ENCODE results near the gene TLL1. TPM values are rescaled to one million over a fixed set of nuclear protein-coding genes. Genes with fewer than 3 reads are reported as not detected.

Gene TLL1
- total and polyA plus RNA-seq, 2 experiments from 2014 or later = 0.18 to 2.4 TPM

DNA sequence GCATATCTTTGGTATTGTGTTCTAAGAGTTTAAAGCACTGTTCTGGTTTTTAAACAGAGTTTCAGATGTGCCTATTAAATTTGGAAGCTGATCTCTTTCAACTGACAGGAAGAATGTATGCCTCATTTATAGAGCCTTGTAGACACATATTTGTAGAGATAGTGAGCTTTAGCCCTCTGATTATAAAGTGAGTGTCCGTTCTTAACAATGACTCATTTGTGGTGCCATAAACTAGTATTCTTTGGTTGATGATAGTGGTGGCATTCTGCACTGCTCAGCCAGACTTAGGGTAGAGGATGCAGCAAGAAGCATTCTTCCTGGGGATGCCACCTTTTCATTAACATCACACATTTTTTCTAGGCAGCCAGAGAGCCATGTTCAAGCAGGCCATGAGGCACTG lies 121.7 kb downstream of the TLL1 start:
- no peaks in the 10 kb centered on the region for H3K4me1 Mint-ChIP-seq
- no peaks in the 10 kb centered on the region for H4K20me1 ChIP-seq (replicated peaks; ENCODE audit: insufficient read depth)
- H3K9me3 Mint-ChIP-seq = no peaks in the 10 kb centered on the region; the same call in 2 of the 3 replicates
- H3K79me2 ChIP-seq (replicated peaks; ENCODE audit: insufficient read depth) = no peaks in the 10 kb centered on the region
- no peak overlapping the region for H2AFZ ChIP-seq
- H3K9me2 ChIP-seq (ENCODE audit: insufficient read depth) = no peaks in the 10 kb centered on the region
- H3K4me1 ChIP-seq (ENCODE audit: insufficient read depth) = no peaks in the 10 kb centered on the region
- H3K4me3 Mint-ChIP-seq = no peak overlapping the region
- no peaks in the 10 kb centered on the region for H3K36me3 ChIP-seq (ENCODE audit: insufficient read depth)
- H3K4me3 ChIP-seq = no peak overlapping the region
- H3K27ac Mint-ChIP-seq = no peak overlapping the region
- H3K27ac ChIP-seq (ENCODE audit: low read depth) = no peak overlapping the region
- TF ChIP-seq, protein P1, sequence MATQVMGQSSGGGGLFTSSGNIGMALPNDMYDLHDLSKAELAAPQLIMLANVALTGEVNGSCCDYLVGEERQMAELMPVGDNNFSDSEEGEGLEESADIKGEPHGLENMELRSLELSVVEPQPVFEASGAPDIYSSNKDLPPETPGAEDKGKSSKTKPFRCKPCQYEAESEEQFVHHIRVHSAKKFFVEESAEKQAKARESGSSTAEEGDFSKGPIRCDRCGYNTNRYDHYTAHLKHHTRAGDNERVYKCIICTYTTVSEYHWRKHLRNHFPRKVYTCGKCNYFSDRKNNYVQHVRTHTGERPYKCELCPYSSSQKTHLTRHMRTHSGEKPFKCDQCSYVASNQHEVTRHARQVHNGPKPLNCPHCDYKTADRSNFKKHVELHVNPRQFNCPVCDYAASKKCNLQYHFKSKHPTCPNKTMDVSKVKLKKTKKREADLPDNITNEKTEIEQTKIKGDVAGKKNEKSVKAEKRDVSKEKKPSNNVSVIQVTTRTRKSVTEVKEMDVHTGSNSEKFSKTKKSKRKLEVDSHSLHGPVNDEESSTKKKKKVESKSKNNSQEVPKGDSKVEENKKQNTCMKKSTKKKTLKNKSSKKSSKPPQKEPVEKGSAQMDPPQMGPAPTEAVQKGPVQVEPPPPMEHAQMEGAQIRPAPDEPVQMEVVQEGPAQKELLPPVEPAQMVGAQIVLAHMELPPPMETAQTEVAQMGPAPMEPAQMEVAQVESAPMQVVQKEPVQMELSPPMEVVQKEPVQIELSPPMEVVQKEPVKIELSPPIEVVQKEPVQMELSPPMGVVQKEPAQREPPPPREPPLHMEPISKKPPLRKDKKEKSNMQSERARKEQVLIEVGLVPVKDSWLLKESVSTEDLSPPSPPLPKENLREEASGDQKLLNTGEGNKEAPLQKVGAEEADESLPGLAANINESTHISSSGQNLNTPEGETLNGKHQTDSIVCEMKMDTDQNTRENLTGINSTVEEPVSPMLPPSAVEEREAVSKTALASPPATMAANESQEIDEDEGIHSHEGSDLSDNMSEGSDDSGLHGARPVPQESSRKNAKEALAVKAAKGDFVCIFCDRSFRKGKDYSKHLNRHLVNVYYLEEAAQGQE (IDR thresholded peaks at IDR 0.05; ENCODE audit: unreplicated experiment) = no peak
- TF ChIP-seq, protein P2, sequence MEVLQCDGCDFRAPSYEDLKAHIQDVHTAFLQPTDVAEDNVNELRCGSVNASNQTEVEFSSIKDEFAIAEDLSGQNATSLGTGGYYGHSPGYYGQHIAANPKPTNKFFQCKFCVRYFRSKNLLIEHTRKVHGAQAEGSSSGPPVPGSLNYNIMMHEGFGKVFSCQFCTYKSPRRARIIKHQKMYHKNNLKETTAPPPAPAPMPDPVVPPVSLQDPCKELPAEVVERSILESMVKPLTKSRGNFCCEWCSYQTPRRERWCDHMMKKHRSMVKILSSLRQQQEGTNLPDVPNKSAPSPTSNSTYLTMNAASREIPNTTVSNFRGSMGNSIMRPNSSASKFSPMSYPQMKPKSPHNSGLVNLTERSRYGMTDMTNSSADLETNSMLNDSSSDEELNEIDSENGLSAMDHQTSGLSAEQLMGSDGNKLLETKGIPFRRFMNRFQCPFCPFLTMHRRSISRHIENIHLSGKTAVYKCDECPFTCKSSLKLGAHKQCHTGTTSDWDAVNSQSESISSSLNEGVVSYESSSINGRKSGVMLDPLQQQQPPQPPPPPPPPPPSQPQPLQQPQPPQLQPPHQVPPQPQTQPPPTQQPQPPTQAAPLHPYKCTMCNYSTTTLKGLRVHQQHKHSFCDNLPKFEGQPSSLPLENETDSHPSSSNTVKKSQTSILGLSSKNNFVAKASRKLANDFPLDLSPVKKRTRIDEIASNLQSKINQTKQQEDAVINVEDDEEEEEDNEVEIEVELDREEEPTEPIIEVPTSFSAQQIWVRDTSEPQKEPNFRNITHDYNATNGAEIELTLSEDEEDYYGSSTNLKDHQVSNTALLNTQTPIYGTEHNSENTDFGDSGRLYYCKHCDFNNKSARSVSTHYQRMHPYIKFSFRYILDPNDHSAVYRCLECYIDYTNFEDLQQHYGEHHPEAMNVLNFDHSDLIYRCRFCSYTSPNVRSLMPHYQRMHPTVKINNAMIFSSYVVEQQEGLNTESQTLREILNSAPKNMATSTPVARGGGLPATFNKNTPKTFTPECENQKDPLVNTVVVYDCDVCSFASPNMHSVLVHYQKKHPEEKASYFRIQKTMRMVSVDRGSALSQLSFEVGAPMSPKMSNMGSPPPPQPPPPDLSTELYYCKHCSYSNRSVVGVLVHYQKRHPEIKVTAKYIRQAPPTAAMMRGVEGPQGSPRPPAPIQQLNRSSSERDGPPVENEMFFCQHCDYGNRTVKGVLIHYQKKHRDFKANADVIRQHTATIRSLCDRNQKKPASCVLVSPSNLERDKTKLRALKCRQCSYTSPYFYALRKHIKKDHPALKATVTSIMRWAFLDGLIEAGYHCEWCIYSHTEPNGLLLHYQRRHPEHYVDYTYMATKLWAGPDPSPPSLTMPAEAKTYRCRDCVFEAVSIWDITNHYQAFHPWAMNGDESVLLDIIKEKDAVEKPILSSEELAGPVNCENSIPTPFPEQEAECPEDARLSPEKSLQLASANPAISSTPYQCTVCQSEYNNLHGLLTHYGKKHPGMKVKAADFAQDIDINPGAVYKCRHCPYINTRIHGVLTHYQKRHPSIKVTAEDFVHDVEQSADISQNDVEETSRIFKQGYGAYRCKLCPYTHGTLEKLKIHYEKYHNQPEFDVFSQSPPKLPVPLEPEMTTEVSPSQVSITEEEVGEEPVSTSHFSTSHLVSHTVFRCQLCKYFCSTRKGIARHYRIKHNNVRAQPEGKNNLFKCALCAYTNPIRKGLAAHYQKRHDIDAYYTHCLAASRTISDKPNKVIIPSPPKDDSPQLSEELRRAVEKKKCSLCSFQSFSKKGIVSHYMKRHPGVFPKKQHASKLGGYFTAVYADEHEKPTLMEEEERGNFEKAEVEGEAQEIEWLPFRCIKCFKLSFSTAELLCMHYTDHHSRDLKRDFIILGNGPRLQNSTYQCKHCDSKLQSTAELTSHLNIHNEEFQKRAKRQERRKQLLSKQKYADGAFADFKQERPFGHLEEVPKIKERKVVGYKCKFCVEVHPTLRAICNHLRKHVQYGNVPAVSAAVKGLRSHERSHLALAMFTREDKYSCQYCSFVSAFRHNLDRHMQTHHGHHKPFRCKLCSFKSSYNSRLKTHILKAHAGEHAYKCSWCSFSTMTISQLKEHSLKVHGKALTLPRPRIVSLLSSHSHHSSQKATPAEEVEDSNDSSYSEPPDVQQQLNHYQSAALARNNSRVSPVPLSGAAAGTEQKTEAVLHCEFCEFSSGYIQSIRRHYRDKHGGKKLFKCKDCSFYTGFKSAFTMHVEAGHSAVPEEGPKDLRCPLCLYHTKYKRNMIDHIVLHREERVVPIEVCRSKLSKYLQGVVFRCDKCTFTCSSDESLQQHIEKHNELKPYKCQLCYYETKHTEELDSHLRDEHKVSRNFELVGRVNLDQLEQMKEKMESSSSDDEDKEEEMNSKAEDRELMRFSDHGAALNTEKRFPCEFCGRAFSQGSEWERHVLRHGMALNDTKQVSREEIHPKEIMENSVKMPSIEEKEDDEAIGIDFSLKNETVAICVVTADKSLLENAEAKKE (CRISPR knock-in tag; IDR thresholded peaks at IDR 0.05) = no peak
- TF ChIP-seq CREB1 (CRISPR knock-in tag; IDR thresholded peaks at IDR 0.05; ENCODE audit: low read depth) (no peak), STAT1 (IDR thresholded peaks at IDR 0.05; ENCODE audit: unreplicated experiment) (no peak), EZH2phosphoT487 (IDR thresholded peaks at IDR 0.05; ENCODE audit: unreplicated experiment) (no peak)
- H3K27me3 ChIP-seq (ENCODE audit: insufficient read depth) = no peaks in the 10 kb centered on the region
- H3K27me3 Mint-ChIP-seq (ENCODE audit: insufficient read depth, low read depth, poor library complexity) = no peaks in the 10 kb centered on the region
- no peaks in the 10 kb centered on the region for H3K36me3 Mint-ChIP-seq (ENCODE audit: low read depth)
- H3K4me2 ChIP-seq = no peak overlapping the region
- H3F3A ChIP-seq (replicated peaks; ENCODE audit: low read depth) = no peaks in the 10 kb centered on the region
- ATAC-seq (no peak), DNase-seq (ENCODE audit: low spot score) (no peak)

All from GM23338 (cell line).